HCT116 (cell line): ENCODE measurements around the gene H6PD. TPM values are rescaled to one million over a fixed set of nuclear protein-coding genes. Genes with fewer than 3 reads are reported as not detected.

Experiments
- ATAC-seq: fragments of 200-7000 bp; cut with Tn5 transposase; 2 replicates; pipeline ENCODE4 v1.9.1; 2020; ENCODE audit warnings: mild to moderate bottlenecking, moderate library complexity
- BruUV-seq: library from RNA; stranded (reverse); fragments of 400-500 nt; replicated peaks from 2 replicates; lab custom pipeline; 2021; lab: Mats Ljungman, UMichigan
- CTCF ChIA-PET: fragments of 300-600 bp; sonication (Branson Sonifier 250); formaldehyde crosslinking; loops from one replicate; lab custom pipeline; 2021; ENCODE audit warnings: antibody characterized with exemption; lab: Charles Lee
- POLR2A ChIA-PET: fragments of 300-600, 350-600 bp; sonication (Branson Sonifier 250); formaldehyde crosslinking; loops from one replicate; lab custom pipeline; 2021; ENCODE audit warnings: antibody characterized with exemption; lab: Charles Lee
- RAD21 ChIA-PET, 2 experiments: fragments of 300-600 bp; sonication (Branson Sonifier 250); formaldehyde crosslinking; loops; one replicate each; lab custom pipeline; 2023; ENCODE audit warnings: low total read pairs in 2 of 2; ENCODE audit not compliant: uncharacterized antibody in 2 of 2, unreplicated experiment in 2 of 2, low non-redundant PET in 1 of 2; lab: Charles Lee
- DNase-seq: peaks from one replicate; pipeline ENCODE4 v3.0.0-alpha.2; 2010; ENCODE audit warnings: low read depth, low spot score
- H2AFZ ChIP-seq: fragments of 200-600 bp; shearing (Covaris generic), sonication (generic); 2 replicates; pipeline ENCODE4 v1.6.1; 2017; ENCODE audit warnings: low read depth, mixed run types, mixed read lengths, antibody characterized with exemption, low read length; ENCODE audit not compliant: poor library complexity, severe bottlenecking
- H3K27ac ChIP-seq: 2 replicates; pipeline ENCODE4 v1.5.1; 2012; ENCODE audit warnings: low read depth, low read length
- H3K27me3 ChIP-seq: fragments of 200-600 bp; sonication (generic); 2 replicates; pipeline ENCODE4 v1.6.1; 2016; ENCODE audit warnings: mixed run types, low read length, mixed read lengths; ENCODE audit not compliant: insufficient read depth
- H3K36me3 ChIP-seq, 2 experiments: fragments of 200-500 bp in 1 of 2; fragments of 200-600 bp in 1 of 2; sonication (Bioruptor generic) in 1 of 2; sonication (generic) in 1 of 2; 2 replicates each; pipeline versions ENCODE4 v1.5.1 to v1.6.1; 2014 to 2016; ENCODE audit warnings: low read length in 2 of 2, inconsistent platforms in 1 of 2, mixed read lengths in 1 of 2, mixed run types in 1 of 2; ENCODE audit not compliant: insufficient read depth in 2 of 2, control insufficient read depth in 1 of 2
- H3K4me1 ChIP-seq, 2 experiments: fragments of 200-600 bp in 1 of 2; sonication (generic) in 1 of 2; 2 replicates each; pipeline versions ENCODE4 v1.5.1 to v1.6.1; 2012 to 2017; ENCODE audit warnings: low read length in 2 of 2, inconsistent platforms in 1 of 2, mild to moderate bottlenecking in 1 of 2, mixed read lengths in 1 of 2, mixed run types in 1 of 2, moderate library complexity in 1 of 2; ENCODE audit not compliant: insufficient read depth in 2 of 2, control insufficient read depth in 1 of 2
- H3K4me2 ChIP-seq: fragments of 200-600 bp; sonication (generic); 2 replicates; pipeline ENCODE4 v1.6.1; 2017; ENCODE audit warnings: mixed run types, low read length, mixed read lengths
- H3K4me3 ChIP-seq, 2 experiments: fragments of 200-600 bp in 1 of 2; sonication (generic) in 1 of 2; replicated peaks in 1 of 2; 2 replicates each; pipeline ENCODE4 v1.5.1; 2011 to 2016; ENCODE audit warnings: low read length in 2 of 2, control low read depth in 1 of 2, low read depth in 1 of 2, mild to moderate bottlenecking in 1 of 2, mixed read lengths in 1 of 2, mixed run types in 1 of 2
- H3K79me2 ChIP-seq: fragments of 200-600 bp; sonication (generic); 2 replicates; pipeline ENCODE4 v1.6.1; 2017; ENCODE audit warnings: mild to moderate bottlenecking, mixed run types, low read length, moderate library complexity, mixed read lengths; ENCODE audit not compliant: insufficient read depth
- H3K9ac ChIP-seq: fragments of 200-600 bp; sonication (generic); 2 replicates; pipeline ENCODE4 v1.6.1; 2016; ENCODE audit warnings: low read length, mixed read lengths
- H3K9me2 ChIP-seq: fragments of 200-600 bp; sonication (generic), shearing (Covaris generic); 2 replicates; pipeline ENCODE4 v1.6.1; 2017; ENCODE audit warnings: mixed run types, mild to moderate bottlenecking, moderate library complexity; ENCODE audit not compliant: insufficient read depth
- H3K9me3 ChIP-seq, 2 experiments: fragments of 200-500 bp in 1 of 2; fragments of 200-600 bp in 1 of 2; sonication (Bioruptor generic) in 1 of 2; sonication (generic) in 1 of 2; 2 replicates each; pipeline ENCODE4 v1.6.1; 2014 to 2017; ENCODE audit warnings: low read length in 2 of 2, mixed read lengths in 2 of 2, inconsistent platforms in 1 of 2, low read depth in 1 of 2, mild to moderate bottlenecking in 1 of 2, mixed run types in 1 of 2, moderate library complexity in 1 of 2; ENCODE audit not compliant: control insufficient read depth in 1 of 2, insufficient read depth in 1 of 2
- H4K20me1 ChIP-seq: fragments of 200-600 bp; sonication (generic), shearing (Covaris generic); 2 replicates; pipeline ENCODE4 v1.6.1; 2017; ENCODE audit warnings: mixed run types, mild to moderate bottlenecking, moderate library complexity; ENCODE audit not compliant: insufficient read depth
- CBX3 ChIP-seq: IDR thresholded peaks from 2 replicates; pipeline ENCODE4 v1.6.1; 2012; ENCODE audit warnings: low read depth
- EGR1 ChIP-seq: IDR thresholded peaks from 2 replicates; pipeline ENCODE4 v1.6.1; 2012; ENCODE audit warnings: low read depth
- ELF1 ChIP-seq: IDR thresholded peaks from 2 replicates; pipeline ENCODE4 v1.6.1; 2012; ENCODE audit warnings: low read depth, borderline replicate concordance
- EZH2phosphoT487 ChIP-seq: fragments of 200-600 bp; IDR thresholded peaks from 2 replicates; pipeline ENCODE4 v1.6.1; 2018; ENCODE audit warnings: antibody characterized with exemption, borderline replicate concordance
- FOSL1 ChIP-seq: IDR thresholded peaks from 2 replicates; pipeline ENCODE4 v1.6.1; 2012; ENCODE audit warnings: low read depth
- JUND ChIP-seq: IDR thresholded peaks from 2 replicates; pipeline ENCODE4 v1.6.1; 2012
- MAX ChIP-seq: IDR thresholded peaks from 2 replicates; pipeline ENCODE4 v1.6.1; 2012
- POLR2A ChIP-seq: IDR thresholded peaks from 2 replicates; pipeline ENCODE4 v1.7.0; 2011; ENCODE audit warnings: borderline replicate concordance; ENCODE audit not compliant: insufficient read depth, insufficient read length; ENCODE audit errors: extremely low read depth
- POLR2AphosphoS5 ChIP-seq: IDR thresholded peaks from 2 replicates; pipeline ENCODE4 v1.6.1; 2011; ENCODE audit warnings: mild to moderate bottlenecking, low read depth, low read length, moderate library complexity
- RAD21 ChIP-seq: IDR thresholded peaks from 2 replicates; pipeline ENCODE4 v1.6.1; 2012; ENCODE audit warnings: low read depth, mild to moderate bottlenecking
- REST ChIP-seq: IDR thresholded peaks from 2 replicates; pipeline ENCODE4 v1.6.1; 2012; ENCODE audit warnings: low read depth
- SIN3A ChIP-seq: IDR thresholded peaks from 2 replicates; pipeline ENCODE4 v1.6.1; 2012; ENCODE audit warnings: low read depth
- SP1 ChIP-seq: IDR thresholded peaks from 2 replicates; pipeline ENCODE4 v1.6.1; 2012; ENCODE audit warnings: low read depth
- SRF ChIP-seq: IDR thresholded peaks from 2 replicates; pipeline ENCODE4 v1.6.1; 2012; ENCODE audit warnings: low read depth
- TCF7L2 ChIP-seq: IDR thresholded peaks from 2 replicates; pipeline ENCODE4 v1.7.0; 2011; ENCODE audit warnings: borderline replicate concordance, inconsistent platforms; ENCODE audit not compliant: insufficient read depth, insufficient read length; ENCODE audit errors: extremely low read depth
- YY1 ChIP-seq: IDR thresholded peaks from 2 replicates; pipeline ENCODE4 v1.6.1; 2011; ENCODE audit warnings: low read length, low read depth, moderate library complexity, mild to moderate bottlenecking; ENCODE audit not compliant: insufficient replicate concordance; ENCODE audit errors: extremely low read depth
- ZBTB33 ChIP-seq: IDR thresholded peaks from 2 replicates; pipeline ENCODE4 v1.6.1; 2011; ENCODE audit warnings: mild to moderate bottlenecking, low read length, moderate library complexity; ENCODE audit not compliant: insufficient replicate concordance; ENCODE audit errors: extremely low read depth
- ZFX ChIP-seq: fragments of 450-650 bp; IDR thresholded peaks from 2 replicates; pipeline ENCODE4 v1.6.1; 2017
- intact Hi-C: fragments of 100-400 bp; cut with micrococcal nuclease; formaldehyde crosslinking; loops from 2 replicates; pipeline ENCODE4 v1.10.0; 2022
- total RNA-seq: library from RNA; stranded (reverse); gene quantifications from one replicate; pipeline ENCODE4 v1.2.1, GENCODE V29; 2021; ENCODE audit not compliant: unreplicated experiment
- TF ChIP-seq, protein P1 (sequence below): IDR thresholded peaks from 2 replicates; pipeline ENCODE4 v1.6.1; 2012
- TF ChIP-seq, protein P2 (sequence below), 3 experiments: fragments of 200-600 bp in 1 of 3; sonication (generic) in 1 of 3; IDR thresholded peaks in 2 of 3; conservative IDR thresholded peaks in 1 of 3; 2 replicates each; pipeline ENCODE4 v1.5.1; 2012 to 2017; ENCODE audit warnings: low read depth in 2 of 3, low read length in 2 of 3, antibody characterized with exemption in 1 of 3, borderline replicate concordance in 1 of 3, control low read depth in 1 of 3, mild to moderate bottlenecking in 1 of 3, mixed read lengths in 1 of 3, mixed run types in 1 of 3, moderate library complexity in 1 of 3; ENCODE audit not compliant: insufficient read depth in 1 of 3

Gene H6PD
- total RNA-seq, 1 experiment from 2014 or later, result 16.2 TPM

DNA sequence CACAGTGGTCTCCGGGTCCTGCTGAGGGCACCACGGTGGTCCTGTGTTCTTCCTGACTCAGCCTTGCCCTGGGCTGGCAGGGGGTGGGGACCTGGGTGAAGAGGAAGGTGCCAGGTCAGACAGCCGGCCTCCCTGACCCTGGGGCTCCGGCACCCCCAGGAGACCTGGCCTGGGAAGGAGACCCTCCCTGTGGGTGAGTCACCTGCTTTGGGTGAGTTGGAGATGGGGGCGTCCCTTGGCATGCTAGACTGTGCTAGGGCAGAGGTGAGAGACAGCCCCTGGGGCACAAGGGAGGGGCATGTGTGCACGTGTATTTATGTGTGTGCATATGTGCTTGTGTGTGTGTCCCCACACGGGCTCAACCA, 81.5 kb downstream of the H6PD start:
- TF ChIP-seq TCF7L2 (no peak), SIN3A (no peak), ELF1 (no peak), EGR1 (no peak), POLR2A (no peak), REST (no peak), FOSL1 (no peak), MAX (no peak), ZFX (no peak), SP1 (no peak), YY1 (no peak), RAD21 (no peak), SRF (no peak), ZBTB33 (no peak), JUND (no peak), EZH2phosphoT487 (no peak), POLR2AphosphoS5 (no peak), CBX3 (no peak)
- TF ChIP-seq, protein P1, sequence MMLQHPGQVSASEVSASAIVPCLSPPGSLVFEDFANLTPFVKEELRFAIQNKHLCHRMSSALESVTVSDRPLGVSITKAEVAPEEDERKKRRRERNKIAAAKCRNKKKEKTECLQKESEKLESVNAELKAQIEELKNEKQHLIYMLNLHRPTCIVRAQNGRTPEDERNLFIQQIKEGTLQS, result no peak
- TF ChIP-seq, protein P2, sequence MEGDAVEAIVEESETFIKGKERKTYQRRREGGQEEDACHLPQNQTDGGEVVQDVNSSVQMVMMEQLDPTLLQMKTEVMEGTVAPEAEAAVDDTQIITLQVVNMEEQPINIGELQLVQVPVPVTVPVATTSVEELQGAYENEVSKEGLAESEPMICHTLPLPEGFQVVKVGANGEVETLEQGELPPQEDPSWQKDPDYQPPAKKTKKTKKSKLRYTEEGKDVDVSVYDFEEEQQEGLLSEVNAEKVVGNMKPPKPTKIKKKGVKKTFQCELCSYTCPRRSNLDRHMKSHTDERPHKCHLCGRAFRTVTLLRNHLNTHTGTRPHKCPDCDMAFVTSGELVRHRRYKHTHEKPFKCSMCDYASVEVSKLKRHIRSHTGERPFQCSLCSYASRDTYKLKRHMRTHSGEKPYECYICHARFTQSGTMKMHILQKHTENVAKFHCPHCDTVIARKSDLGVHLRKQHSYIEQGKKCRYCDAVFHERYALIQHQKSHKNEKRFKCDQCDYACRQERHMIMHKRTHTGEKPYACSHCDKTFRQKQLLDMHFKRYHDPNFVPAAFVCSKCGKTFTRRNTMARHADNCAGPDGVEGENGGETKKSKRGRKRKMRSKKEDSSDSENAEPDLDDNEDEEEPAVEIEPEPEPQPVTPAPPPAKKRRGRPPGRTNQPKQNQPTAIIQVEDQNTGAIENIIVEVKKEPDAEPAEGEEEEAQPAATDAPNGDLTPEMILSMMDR (IDR thresholded peaks at IDR 0.05 in 2 of 3, conservative IDR thresholded peaks at IDR 0.05 in 1 of 3; ENCODE audit: borderline replicate concordance in 1 of 3, insufficient read depth in 1 of 3, low read depth in 2 of 3, low read length in 2 of 3), result no peak
- TF ChIP-seq, all 23 proteins: peak for 0
- Histone ChIP-seq H3K4me2 (peak overlapping the region; percentile 15), H3K9me2 (no peaks in the 10 kb centered on the region), H3K9me3 (no peaks in the 10 kb centered on the region), H2AFZ (no peak overlapping the region), H3K9ac (no peak overlapping the region), H3K4me1 (peaks cover 14 to 34% of the 10 kb centered on the region in 2 experiments), H4K20me1 (no peaks in the 10 kb centered on the region), H3K36me3 (no peaks in the 10 kb centered on the region), H3K4me3 (no peak overlapping the region), H3K79me2 (peaks cover 58% of the 10 kb centered on the region), H3K27ac (peak overlapping the region; percentile 33; the same call in 1 of the 2 replicates), H3K27me3 (no peaks in the 10 kb centered on the region)
- DNase-seq (no peak), ATAC-seq (no peak)
- ChIA-PET CTCF (no interaction called here), RAD21 (no interaction called here), POLR2A (no interaction called here)
- no TSS peak for BruUV-seq
- intact Hi-C loops, result no loop called here
